ENCODE data around the gene KIF21A.

KIF21A gene

DNA sequence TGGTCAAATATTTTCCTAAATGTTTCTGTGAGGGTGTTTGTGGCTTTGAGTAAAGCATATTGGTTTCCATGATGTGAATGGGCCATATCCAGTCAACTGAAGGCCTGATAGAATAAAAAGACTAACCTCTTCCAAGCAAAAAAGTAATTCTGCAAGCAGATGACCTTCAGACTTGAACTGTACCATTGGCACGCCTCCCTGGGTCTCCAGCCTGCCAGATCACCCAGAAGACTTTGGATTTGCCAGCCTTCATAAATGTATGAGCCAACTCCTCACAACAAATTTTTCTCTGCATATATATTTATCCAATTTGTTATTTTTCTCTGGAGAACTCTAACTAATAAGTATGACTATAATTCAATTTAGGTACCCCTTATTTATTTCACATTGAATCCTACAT, 190.3 kb downstream of the KIF21A start:
- no peak for DNase-seq

All from SW 1271 (cell line).